HepG2 (cell line): Measurements from ENCODE around the gene FMNL2. TPM values are rescaled to one million over a fixed set of nuclear protein-coding genes. Genes with fewer than 3 reads are reported as not detected.
A peak's percentile ranks its signal among the peaks of the same experiment; 100 is the strongest.

Experiments used
- ATAC-seq: fragments of 200-7000 bp; cut with Tn5 transposase; 3 replicates; pipeline ENCODE4 v1.9.1; 2020; ENCODE audit warnings: mild to moderate bottlenecking, moderate library complexity
- BruUV-seq: library from RNA; stranded (reverse); fragments of 400-500 nt; replicated peaks from 2 replicates; lab custom pipeline; 2021; lab: Mats Ljungman, UMichigan
- CTCF ChIA-PET: fragments of 300-600 bp; formaldehyde crosslinking; extraction: SDS; loops from one replicate; lab custom pipeline; 2021; ENCODE audit warnings: low total read pairs, inconsistent platforms, low intra/inter-chr PET ratio; lab: Yijun Ruan, JAX
- POLR2A ChIA-PET: fragments of 350-600 bp; sonication (Branson Sonifier 250); formaldehyde crosslinking; loops from one replicate; lab custom pipeline; 2020; ENCODE audit warnings: antibody characterized with exemption, inconsistent platforms; lab: Yijun Ruan, JAX
- DNase-seq: peaks from one replicate; pipeline ENCODE4 v3.0.0-alpha.2; 2015; ENCODE audit warnings: low spot score
- FAIRE-seq: peaks from 3 replicates; lab custom pipeline; 2011; peaks lifted over from hg19 to GRCh38; lab: Jason Lieb, UNC
- H2AFZ ChIP-seq: one replicate; pipeline ENCODE4 v1.6.1; 2011; ENCODE audit warnings: low read length, inconsistent platforms
- H3K27ac ChIP-seq: fragments of 300-600 bp; 3 replicates; pipeline ENCODE4 v1.8.0; 2011; ENCODE audit warnings: mixed run types, mild to moderate bottlenecking, mixed read lengths, low read length, inconsistent platforms; ENCODE audit not compliant: insufficient read depth; ENCODE audit errors: extremely low read length
- H3K27me3 ChIP-seq, 2 experiments: fragments of 200-600 bp in 1 of 2; 2 replicates in 1 of 2; 3 replicates in 1 of 2; pipeline versions ENCODE4 v1.6.0 to v1.8.0; 2011; ENCODE audit warnings: low read length in 2 of 2, mild to moderate bottlenecking in 2 of 2, moderate library complexity in 2 of 2, inconsistent platforms in 1 of 2; ENCODE audit not compliant: insufficient read depth in 2 of 2, control insufficient read depth in 1 of 2
- H3K36me3 ChIP-seq, 2 experiments: fragments of 200-600 bp in 1 of 2; replicated peaks in 1 of 2; 2 replicates in 1 of 2; 3 replicates in 1 of 2; pipeline versions ENCODE4 v1.5.1 to v1.8.0; 2011; ENCODE audit warnings: low read length in 2 of 2, inconsistent platforms in 1 of 2; ENCODE audit not compliant: insufficient read depth in 2 of 2, control insufficient read depth in 1 of 2
- H3K4me1 ChIP-seq: 2 replicates; pipeline ENCODE4 v1.5.1; 2012; ENCODE audit warnings: low read length, inconsistent platforms; ENCODE audit not compliant: insufficient read depth
- H3K4me2 ChIP-seq: 2 replicates; pipeline ENCODE4 v1.6.0; 2011; ENCODE audit warnings: low read depth, low read length, inconsistent platforms
- H3K4me3 ChIP-seq, 3 experiments: fragments of 200-600 bp in 1 of 3; sonication (generic), shearing (Covaris generic) in 1 of 3; replicated peaks in 1 of 3; 2 replicates each; pipeline ENCODE4 v1.5.1; 2011 to 2016; ENCODE audit warnings: low read length in 3 of 3, inconsistent platforms in 2 of 3, low read depth in 2 of 3, mild to moderate bottlenecking in 2 of 3, control low read depth in 1 of 3, mixed read lengths in 1 of 3; ENCODE audit not compliant: insufficient read depth in 1 of 3
- H3K79me2 ChIP-seq: one replicate; pipeline ENCODE4 v1.6.1; 2011; ENCODE audit warnings: low read length, inconsistent platforms; ENCODE audit not compliant: insufficient read depth
- H3K9ac ChIP-seq: 2 replicates; pipeline ENCODE4 v1.6.0; 2011; ENCODE audit warnings: mild to moderate bottlenecking, low read depth, low read length, inconsistent platforms; ENCODE audit not compliant: insufficient read depth
- H3K9me3 ChIP-seq: 2 replicates; pipeline ENCODE4 v1.5.1; 2012; ENCODE audit warnings: mild to moderate bottlenecking, low read length
- H4K20me1 ChIP-seq: 2 replicates; pipeline ENCODE4 v1.6.0; 2011; ENCODE audit warnings: inconsistent platforms, mild to moderate bottlenecking, low read length, moderate library complexity; ENCODE audit not compliant: insufficient read depth
- HOXA9 ChIP-seq: sonication (generic); formaldehyde crosslinking; IDR thresholded peaks from 2 replicates; pipeline ENCODE4 v1.8.1; 2022; ENCODE audit warnings: missing genetic modification reagents, mild to moderate bottlenecking, moderate library complexity, borderline replicate concordance
- MYC ChIP-seq: sonication (generic); formaldehyde crosslinking; IDR thresholded peaks from 2 replicates; pipeline ENCODE4 v1.9.0; 2021; ENCODE audit warnings: missing genetic modification reagents, borderline replicate concordance
- REL ChIP-seq: sonication (generic); formaldehyde crosslinking; conservative IDR thresholded peaks from 2 replicates; pipeline ENCODE4 v1.8.0; 2022; ENCODE audit warnings: mild to moderate bottlenecking, missing genetic modification reagents, moderate library complexity
- RFX5 ChIP-seq: IDR thresholded peaks from 2 replicates; pipeline ENCODE4 v1.6.1; 2011; ENCODE audit warnings: low read depth, low read length, improper control_type of control experiment
- RXRB ChIP-seq: IDR thresholded peaks from 2 replicates; pipeline ENCODE4 v1.6.1; 2016; ENCODE audit warnings: borderline replicate concordance, missing genetic modification reagents, missing compliant biosample characterization
- STAG1 ChIP-seq: sonication (generic); formaldehyde crosslinking; IDR thresholded peaks from 2 replicates; pipeline ENCODE4 v1.4.0; 2020; ENCODE audit warnings: missing genetic modification reagents
- ZBTB7A ChIP-seq: sonication (generic); formaldehyde crosslinking; IDR thresholded peaks from 2 replicates; pipeline ENCODE4 v1.8.0; 2022; ENCODE audit warnings: mild to moderate bottlenecking, missing genetic modification reagents
- ZNF12 ChIP-seq: sonication (generic); formaldehyde crosslinking; IDR thresholded peaks from 2 replicates; pipeline ENCODE4 v1.5.0; 2020; ENCODE audit warnings: missing genetic modification reagents
- in situ Hi-C: cut with HindIII; loops from 2 replicates; pipeline ENCODE4 v1.10.0; 2017; ENCODE audit warnings: low pct_unique_long_range_greater_than_20kb; ENCODE audit not compliant: extremely low pct_ligation_motif_present
- intact Hi-C: fragments of 100-400 bp; cut with micrococcal nuclease; formaldehyde crosslinking; loops from one replicate; pipeline ENCODE4 v1.10.0; 2022; ENCODE audit not compliant: unreplicated experiment
- polyA plus RNA-seq, 8 experiments: library from polyadenylated mRNA; depleted of rRNA in 3 of 8; stranded (reverse) in 7 of 8; unstranded in 1 of 8; fragments of >200 nt; fragmentation: Illumina TruSeq in 4 of 8; extraction: Trizol in 4 of 8; gene quantifications; 2 replicates each; pipeline versions ENCODE4 v1.2.1 to v1.2.3, GENCODE V29; 2011 to 2016; ENCODE audit warnings: low read depth in 4 of 8, missing spikeins in 1 of 8, mixed read lengths in 1 of 8; ENCODE audit not compliant: insufficient read depth in 1 of 8
- total RNA-seq, 5 experiments: library from RNA; depleted of rRNA; stranded (reverse); fragments of >200 nt; fragmentation: Illumina TruSeq; extraction: Trizol; gene quantifications; 2 replicates each; pipeline ENCODE4 v1.2.3, GENCODE V29; 2016; ENCODE audit warnings: low read depth in 1 of 5
- TF ChIP-seq, protein P1 (sequence below): sonication (generic); formaldehyde crosslinking; IDR thresholded peaks from 2 replicates; pipeline ENCODE4 v1.5.0; 2020; ENCODE audit warnings: missing genetic modification reagents
- TF ChIP-seq, protein P2 (sequence below): sonication (generic); formaldehyde crosslinking; IDR thresholded peaks from 2 replicates; pipeline ENCODE4 v1.4.0; 2020; ENCODE audit warnings: missing genetic modification reagents, borderline replicate concordance
- TF ChIP-seq, protein P3 (sequence below): sonication (generic); formaldehyde crosslinking; IDR thresholded peaks from 2 replicates; pipeline ENCODE4 v1.8.1; 2023; ENCODE audit warnings: missing genetic modification reagents, mild to moderate bottlenecking, borderline replicate concordance

FMNL2 gene
- total and polyA plus RNA-seq, 2 of the 13 experiments (the other 11 are each of a cell fraction or from before 2014, with no cell fraction given): 66.5 to 67.7 TPM

DNA sequence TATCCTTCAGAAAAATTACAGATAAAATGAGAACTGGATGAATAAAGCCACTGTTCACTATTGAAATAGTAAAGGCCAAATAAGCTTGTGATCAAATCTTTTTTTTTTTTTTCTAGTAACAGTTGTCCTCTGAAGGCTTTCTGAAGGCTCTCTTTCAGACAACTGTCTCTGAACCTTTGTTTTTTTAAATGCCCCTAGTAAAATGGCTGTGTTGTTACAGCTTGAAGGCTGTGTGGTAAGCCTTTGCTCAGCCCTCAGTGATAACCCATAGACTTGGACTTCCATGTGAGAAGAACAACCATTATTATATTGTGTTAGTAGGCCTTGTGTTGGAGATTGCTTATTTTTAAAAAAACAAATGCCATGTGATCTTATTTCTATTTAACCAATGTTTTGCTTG lies 17.6 kb downstream of the FMNL2 start:
- H3K4me1 ChIP-seq: peaks cover 84% of the 10 kb centered on the region
- intact Hi-C loops: loop anchor here (5.0 kb wide), 1 partner anchor 75 kb away; no protein-coding TSS in a partner anchor
- CTCF ChIA-PET: no interaction called here
- H3K27ac ChIP-seq: peak overlapping the region; percentile 38
- ATAC-seq (no peak), DNase-seq (no peak), FAIRE-seq (no peak)
- peaks cover 87% of the 10 kb centered on the region for H3K79me2 ChIP-seq
- peak overlapping the region; percentile 23; the same call in 1 of the 2 replicates for H3K4me2 ChIP-seq
- H3K4me3 ChIP-seq: no peak overlapping the region
- H4K20me1 ChIP-seq: peaks cover 14% of the 10 kb centered on the region; the same call in 1 of the 2 replicates
- TF ChIP-seq STAG1 (CRISPR knock-in tag) (no peak), MYC (no peak), ZNF12 (CRISPR knock-in tag) (no peak), HOXA9 (no peak), REL (CRISPR knock-in tag) (no peak), RXRB (CRISPR knock-in tag) (no peak), RFX5 (no peak), ZBTB7A (no peak)
- TF ChIP-seq, protein P1, sequence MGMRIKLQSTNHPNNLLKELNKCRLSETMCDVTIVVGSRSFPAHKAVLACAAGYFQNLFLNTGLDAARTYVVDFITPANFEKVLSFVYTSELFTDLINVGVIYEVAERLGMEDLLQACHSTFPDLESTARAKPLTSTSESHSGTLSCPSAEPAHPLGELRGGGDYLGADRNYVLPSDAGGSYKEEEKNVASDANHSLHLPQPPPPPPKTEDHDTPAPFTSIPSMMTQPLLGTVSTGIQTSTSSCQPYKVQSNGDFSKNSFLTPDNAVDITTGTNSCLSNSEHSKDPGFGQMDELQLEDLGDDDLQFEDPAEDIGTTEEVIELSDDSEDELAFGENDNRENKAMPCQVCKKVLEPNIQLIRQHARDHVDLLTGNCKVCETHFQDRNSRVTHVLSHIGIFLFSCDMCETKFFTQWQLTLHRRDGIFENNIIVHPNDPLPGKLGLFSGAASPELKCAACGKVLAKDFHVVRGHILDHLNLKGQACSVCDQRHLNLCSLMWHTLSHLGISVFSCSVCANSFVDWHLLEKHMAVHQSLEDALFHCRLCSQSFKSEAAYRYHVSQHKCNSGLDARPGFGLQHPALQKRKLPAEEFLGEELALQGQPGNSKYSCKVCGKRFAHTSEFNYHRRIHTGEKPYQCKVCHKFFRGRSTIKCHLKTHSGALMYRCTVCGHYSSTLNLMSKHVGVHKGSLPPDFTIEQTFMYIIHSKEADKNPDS (CRISPR knock-in tag): no peak
- TF ChIP-seq, protein P2, sequence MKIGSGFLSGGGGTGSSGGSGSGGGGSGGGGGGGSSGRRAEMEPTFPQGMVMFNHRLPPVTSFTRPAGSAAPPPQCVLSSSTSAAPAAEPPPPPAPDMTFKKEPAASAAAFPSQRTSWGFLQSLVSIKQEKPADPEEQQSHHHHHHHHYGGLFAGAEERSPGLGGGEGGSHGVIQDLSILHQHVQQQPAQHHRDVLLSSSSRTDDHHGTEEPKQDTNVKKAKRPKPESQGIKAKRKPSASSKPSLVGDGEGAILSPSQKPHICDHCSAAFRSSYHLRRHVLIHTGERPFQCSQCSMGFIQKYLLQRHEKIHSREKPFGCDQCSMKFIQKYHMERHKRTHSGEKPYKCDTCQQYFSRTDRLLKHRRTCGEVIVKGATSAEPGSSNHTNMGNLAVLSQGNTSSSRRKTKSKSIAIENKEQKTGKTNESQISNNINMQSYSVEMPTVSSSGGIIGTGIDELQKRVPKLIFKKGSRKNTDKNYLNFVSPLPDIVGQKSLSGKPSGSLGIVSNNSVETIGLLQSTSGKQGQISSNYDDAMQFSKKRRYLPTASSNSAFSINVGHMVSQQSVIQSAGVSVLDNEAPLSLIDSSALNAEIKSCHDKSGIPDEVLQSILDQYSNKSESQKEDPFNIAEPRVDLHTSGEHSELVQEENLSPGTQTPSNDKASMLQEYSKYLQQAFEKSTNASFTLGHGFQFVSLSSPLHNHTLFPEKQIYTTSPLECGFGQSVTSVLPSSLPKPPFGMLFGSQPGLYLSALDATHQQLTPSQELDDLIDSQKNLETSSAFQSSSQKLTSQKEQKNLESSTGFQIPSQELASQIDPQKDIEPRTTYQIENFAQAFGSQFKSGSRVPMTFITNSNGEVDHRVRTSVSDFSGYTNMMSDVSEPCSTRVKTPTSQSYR (CRISPR knock-in tag): no peak
- TF ChIP-seq, protein P3, sequence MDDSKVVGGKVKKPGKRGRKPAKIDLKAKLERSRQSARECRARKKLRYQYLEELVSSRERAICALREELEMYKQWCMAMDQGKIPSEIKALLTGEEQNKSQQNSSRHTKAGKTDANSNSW (CRISPR knock-in tag): no peak
- no peaks in the 10 kb centered on the region for H3K9me3 ChIP-seq
- POLR2A ChIA-PET: interaction anchor here (2.5 kb wide), 1 partner anchor 17 kb away, joined by 10 read pairs; no protein-coding TSS in a partner anchor
- in situ Hi-C loops: no loop called here
- H3K36me3 ChIP-seq: peaks cover 1 to 13% of the 10 kb centered on the region in 2 experiments; a peak in 1 of 5 replicates
- H3K9ac ChIP-seq: no peak overlapping the region
- no TSS peak for BruUV-seq
- H2AFZ ChIP-seq: no peak overlapping the region
- H3K27me3 ChIP-seq: no peaks in the 10 kb centered on the region
